IMR-90 (cell line): Measurements from ENCODE around the gene ENTPD7. TPM values are rescaled to one million over a fixed set of nuclear protein-coding genes. Genes with fewer than 3 reads are reported as not detected.

ENCODE experiments used
- ATAC-seq: fragments of 200-7000 bp; cut with Tn5 transposase; 2 replicates; pipeline ENCODE4 v1.9.1; 2020; ENCODE audit warnings: low read depth, mild to moderate bottlenecking, moderate library complexity
- BruUV-seq: library from RNA; stranded (reverse); fragments of 400-500 nt; replicated peaks from 2 replicates; lab custom pipeline; 2021; lab: Mats Ljungman, UMichigan
- CTCF ChIA-PET: fragments of 300-600 bp; formaldehyde crosslinking; extraction: SDS; loops from one replicate; lab custom pipeline; 2021; ENCODE audit warnings: antibody characterized with exemption; lab: Yijun Ruan, JAX
- POLR2A ChIA-PET: fragments of 300-600 bp; sonication (Branson Sonifier 250); formaldehyde crosslinking; loops from one replicate; lab custom pipeline; 2022; ENCODE audit warnings: antibody characterized with exemption; ENCODE audit not compliant: unreplicated experiment; lab: Charles Lee
- DNase-seq: peaks from one replicate; pipeline ENCODE4 v3.0.0; 2013
- H2AFZ ChIP-seq: replicated peaks from 2 replicates; pipeline ENCODE3; 2013; ENCODE audit warnings: low read length, mild to moderate bottlenecking; ENCODE audit not compliant: poor library complexity
- H2AK5ac ChIP-seq: 2 replicates; pipeline ENCODE4 v1.6.1; 2013; ENCODE audit warnings: low read depth, low read length, inconsistent platforms
- H2AK9ac ChIP-seq: replicated peaks from 2 replicates; pipeline ENCODE3; 2013; ENCODE audit warnings: mild to moderate bottlenecking, low read depth, low read length, moderate library complexity; ENCODE audit not compliant: poor library complexity
- H2BK120ac ChIP-seq: 2 replicates; pipeline ENCODE4 v1.6.1; 2013; ENCODE audit warnings: low read depth, low read length, inconsistent platforms
- H2BK15ac ChIP-seq: 3 replicates; pipeline ENCODE4 v1.6.1; 2013; ENCODE audit warnings: low read depth, low read length, inconsistent platforms
- H2BK20ac ChIP-seq: 2 replicates; pipeline ENCODE4 v1.6.1; 2013; ENCODE audit warnings: low read depth, mild to moderate bottlenecking, inconsistent platforms, low read length, moderate library complexity
- H2BK5ac ChIP-seq: 2 replicates; pipeline ENCODE4 v1.6.1; 2013; ENCODE audit warnings: mild to moderate bottlenecking, low read depth, low read length, inconsistent platforms; ENCODE audit not compliant: poor library complexity, severe bottlenecking
- H3K14ac ChIP-seq: replicated peaks from 2 replicates; pipeline ENCODE4 v1.6.1; 2013; ENCODE audit warnings: low read depth, low read length, inconsistent platforms
- H3K18ac ChIP-seq: 2 replicates; pipeline ENCODE4 v1.6.1; 2013; ENCODE audit warnings: low read depth, low read length, control low read depth
- H3K23ac ChIP-seq: 2 replicates; pipeline ENCODE4 v1.6.1; 2013; ENCODE audit warnings: low read depth, low read length, inconsistent platforms
- H3K27ac ChIP-seq: 2 replicates; pipeline ENCODE4 v1.5.1; 2013; ENCODE audit warnings: mild to moderate bottlenecking, control low read depth, low read length; ENCODE audit not compliant: insufficient read depth
- H3K27me3 ChIP-seq: 2 replicates; pipeline ENCODE4 v1.6.1; 2013; ENCODE audit warnings: low read length; ENCODE audit not compliant: control insufficient read depth, insufficient read depth
- H3K36me3 ChIP-seq: 2 replicates; pipeline ENCODE4 v1.6.1; 2013; ENCODE audit warnings: low read length, mixed read lengths; ENCODE audit not compliant: control insufficient read depth, insufficient read depth
- H3K4ac ChIP-seq: 2 replicates; pipeline ENCODE4 v1.6.1; 2013; ENCODE audit warnings: low read depth, low read length, inconsistent platforms
- H3K4me1 ChIP-seq: 2 replicates; pipeline ENCODE4 v1.6.1; 2013; ENCODE audit warnings: low read length, mixed read lengths; ENCODE audit not compliant: control insufficient read depth, insufficient read depth
- H3K4me2 ChIP-seq: 2 replicates; pipeline ENCODE4 v1.6.1; 2013; ENCODE audit warnings: low read depth, mild to moderate bottlenecking, control low read depth, low read length, moderate library complexity
- H3K4me3 ChIP-seq: 2 replicates; pipeline ENCODE4 v1.5.1; 2013; ENCODE audit warnings: low read depth, mild to moderate bottlenecking, control low read depth, low read length, moderate library complexity; ENCODE audit not compliant: insufficient read depth
- H3K56ac ChIP-seq: 2 replicates; pipeline ENCODE4 v1.6.1; 2013; ENCODE audit warnings: low read length, inconsistent platforms; ENCODE audit not compliant: insufficient read depth; ENCODE audit errors: extremely low read depth
- H3K79me1 ChIP-seq, 2 experiments: 2 replicates each; pipeline ENCODE4 v1.6.1; 2013; ENCODE audit warnings: low read length in 2 of 2, inconsistent platforms in 1 of 2, low read depth in 1 of 2
- H3K9ac ChIP-seq: 2 replicates; pipeline ENCODE4 v1.6.1; 2013; ENCODE audit warnings: low read depth, low read length, control low read depth
- H3K9me1 ChIP-seq: 2 replicates; pipeline ENCODE4 v1.6.1; 2013; ENCODE audit warnings: low read length, inconsistent platforms; ENCODE audit not compliant: insufficient read depth
- H3K9me3 ChIP-seq: 2 replicates; pipeline ENCODE4 v1.6.1; 2013; ENCODE audit warnings: low read length; ENCODE audit not compliant: control insufficient read depth, insufficient read depth
- H4K20me1 ChIP-seq: 2 replicates; pipeline ENCODE4 v1.6.1; 2013; ENCODE audit warnings: low read length, inconsistent platforms; ENCODE audit not compliant: insufficient read depth
- H4K5ac ChIP-seq: 2 replicates; pipeline ENCODE4 v1.6.1; 2013; ENCODE audit warnings: mild to moderate bottlenecking, low read depth, low read length, control low read depth
- H4K8ac ChIP-seq, 2 experiments: 2 replicates each; pipeline ENCODE4 v1.6.1; 2013; ENCODE audit warnings: low read depth in 2 of 2, low read length in 2 of 2, control low read depth in 1 of 2, inconsistent platforms in 1 of 2
- H4K91ac ChIP-seq: 2 replicates; pipeline ENCODE4 v1.6.1; 2013; ENCODE audit warnings: low read depth, low read length, inconsistent platforms; ENCODE audit not compliant: insufficient read depth
- BHLHE40 ChIP-seq: fragments of 150-350 bp; IDR thresholded peaks from 2 replicates; pipeline ENCODE4 v1.6.1; 2016; ENCODE audit warnings: mild to moderate bottlenecking, low read depth, low read length
- FOS ChIP-seq: fragments of 150-350 bp; IDR thresholded peaks from 2 replicates; pipeline ENCODE4 v1.6.1; 2016; ENCODE audit warnings: low read depth, low read length
- MAZ ChIP-seq: IDR thresholded peaks from 2 replicates; pipeline ENCODE4 v1.6.1; 2012; ENCODE audit warnings: low read depth, mild to moderate bottlenecking, low read length, improper control_type of control experiment, moderate library complexity, borderline replicate concordance
- POLR2A ChIP-seq: IDR thresholded peaks from 2 replicates; pipeline ENCODE4 v1.6.1; 2012; ENCODE audit warnings: mild to moderate bottlenecking, low read depth, low read length
- RCOR1 ChIP-seq: IDR thresholded peaks from 2 replicates; pipeline ENCODE4 v1.6.1; 2012; ENCODE audit warnings: mild to moderate bottlenecking, low read length, improper control_type of control experiment; ENCODE audit not compliant: insufficient replicate concordance
- RFX5 ChIP-seq: IDR thresholded peaks from 2 replicates; pipeline ENCODE4 v1.8.0; 2012; ENCODE audit warnings: low read depth, mild to moderate bottlenecking, low read length, moderate library complexity
- SMC3 ChIP-seq: fragments of 150-350 bp; IDR thresholded peaks from 2 replicates; pipeline ENCODE4 v1.6.1; 2016; ENCODE audit warnings: low read depth, mild to moderate bottlenecking, antibody characterized with exemption, low read length, moderate library complexity
- WGBS, 2 experiments: methylation state at CpG; one replicate each; pipeline versions ENCODE4 v1.1.5 to v1.1.7; 2013; ENCODE audit warnings: missing lambda C conversion rate in 2 of 2; ENCODE audit not compliant: insufficient read length in 1 of 2; ENCODE audit errors: extremely low coverage in 2 of 2; 5-methylcytosine and 5-hydroxymethylcytosine counted together
- dilution Hi-C: fragments of 300-500 bp; cut with HindIII; formaldehyde crosslinking; loops from one replicate; pipeline ENCODE4 v1.14.3; 2018; ENCODE audit warnings: low sequenced_read_pairs; ENCODE audit not compliant: unreplicated experiment
- in situ Hi-C: fragments of 300-500 bp; cut with MboI; formaldehyde crosslinking; loops from 3 replicates; pipeline ENCODE4 v1.14.3; 2019; ENCODE audit warnings: low sequenced_read_pairs, inconsistent platforms, mixed read lengths
- intact Hi-C: fragments of 100-400 bp; cut with micrococcal nuclease; formaldehyde crosslinking; loops from 2 replicates; pipeline ENCODE4 v1.10.0; 2022
- polyA plus RNA-seq, 3 experiments: library from polyadenylated mRNA; depleted of rRNA; stranded (reverse); fragments of >200 nt; gene quantifications; 2 replicates each; pipeline ENCODE4 v1.2.3, GENCODE V29; 2012; ENCODE audit warnings: low replicate concordance in 1 of 3
- total RNA-seq: library from RNA; depleted of rRNA; stranded (reverse); fragments of >200 nt; gene quantifications from 2 replicates; pipeline ENCODE4 v1.2.3, GENCODE V29; 2012
- TF ChIP-seq, protein P1 (sequence below): fragments of 150-350 bp; IDR thresholded peaks from 2 replicates; pipeline ENCODE4 v1.6.1; 2016; ENCODE audit warnings: low read depth, mild to moderate bottlenecking, low read length, moderate library complexity, borderline replicate concordance

Gene ENTPD7
- total and polyA plus RNA-seq, 2 of the 4 experiments (the other 2 are of a cell fraction), result 8.0 to 23.3 TPM

DNA sequence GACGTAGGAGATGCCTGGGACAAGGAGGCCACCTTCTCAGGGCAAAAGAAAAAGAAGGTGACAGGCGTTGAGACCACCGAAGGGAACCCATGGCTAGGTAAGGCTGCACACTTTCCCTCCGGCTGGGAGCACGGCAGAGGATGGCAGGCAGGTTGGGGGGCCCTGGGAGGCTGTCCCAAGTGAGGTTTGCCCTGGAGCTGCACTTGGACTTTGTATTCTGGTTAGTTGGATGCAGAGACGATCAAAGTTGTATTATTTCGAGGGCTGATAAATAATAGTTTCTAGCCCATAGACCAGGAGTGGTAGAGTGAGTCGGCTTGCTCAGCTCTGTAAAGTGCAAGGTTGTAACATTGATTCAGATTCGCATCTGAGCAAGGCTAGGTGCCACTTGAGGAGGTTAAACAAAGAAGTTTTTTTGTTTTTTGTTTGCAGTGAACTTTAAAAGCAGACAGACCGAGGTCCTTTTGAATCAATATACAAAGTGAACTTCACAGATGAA lies 608 bp downstream of the ENTPD7 start:
- peak overlapping the region; percentile 28; the same call in 1 of the 2 replicates for H4K5ac ChIP-seq
- H3K56ac ChIP-seq, result peak overlapping the region; percentile 58
- DNase-seq (no peak), ATAC-seq (no peak)
- H2AK5ac ChIP-seq, result peak overlapping the region; percentile 68; the same call in 1 of the 2 replicates
- H3K27ac ChIP-seq, result peak overlapping the region; percentile 69
- H3K9me3 ChIP-seq, result no peaks in the 10 kb centered on the region
- peaks cover 16 to 38% of the 10 kb centered on the region in 2 experiments for H3K79me1 ChIP-seq
- POLR2A ChIA-PET, result no interaction called here
- peak overlapping the region; percentile 65; the same call in 1 of the 2 replicates for H4K91ac ChIP-seq
- H4K20me1 ChIP-seq, result no peaks in the 10 kb centered on the region; the same call in 1 of the 2 replicates
- peak overlapping the region; percentile 89 for H3K4ac ChIP-seq
- H3K9ac ChIP-seq, result peak overlapping the region; percentile 91
- TF ChIP-seq BHLHE40 (no peak), RFX5 (no peak), POLR2A (no peak), FOS (no peak), SMC3 (no peak), RCOR1 (no peak), MAZ (no peak)
- TF ChIP-seq, protein P1, sequence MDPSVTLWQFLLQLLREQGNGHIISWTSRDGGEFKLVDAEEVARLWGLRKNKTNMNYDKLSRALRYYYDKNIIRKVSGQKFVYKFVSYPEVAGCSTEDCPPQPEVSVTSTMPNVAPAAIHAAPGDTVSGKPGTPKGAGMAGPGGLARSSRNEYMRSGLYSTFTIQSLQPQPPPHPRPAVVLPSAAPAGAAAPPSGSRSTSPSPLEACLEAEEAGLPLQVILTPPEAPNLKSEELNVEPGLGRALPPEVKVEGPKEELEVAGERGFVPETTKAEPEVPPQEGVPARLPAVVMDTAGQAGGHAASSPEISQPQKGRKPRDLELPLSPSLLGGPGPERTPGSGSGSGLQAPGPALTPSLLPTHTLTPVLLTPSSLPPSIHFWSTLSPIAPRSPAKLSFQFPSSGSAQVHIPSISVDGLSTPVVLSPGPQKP, result no peak
- peak overlapping the region; percentile 79 for H3K4me3 ChIP-seq
- H3K27me3 ChIP-seq, result no peaks in the 10 kb centered on the region
- H2BK5ac ChIP-seq, result peak overlapping the region; percentile 47
- peaks cover 8% of the 10 kb centered on the region for H3K36me3 ChIP-seq
- CTCF ChIA-PET, result no interaction called here
- intact Hi-C loops (loop anchor here (1.0 to 5.0 kb wide), 2 partner anchors 29 to 38 kb away; partner anchors contain the start of gene SLC25A28), in situ Hi-C loops (no loop called here), dilution Hi-C loops (no loop called here)
- peaks cover 5% of the 10 kb centered on the region; the same call in 1 of the 2 replicates for H3K4me1 ChIP-seq
- no peak overlapping the region for H2BK120ac ChIP-seq
- peak overlapping the region; percentile 29 for H3K18ac ChIP-seq
- 11% methylated on average over 9 of the region's 10 CpGs; no CpG with 5 or more reads in 1 of the 2 experiments for WGBS, 2 experiments
- no peak overlapping the region for H2BK20ac ChIP-seq
- H3K23ac ChIP-seq, result peak overlapping the region; percentile 89; the same call in 1 of the 2 replicates
- peak overlapping the region; percentile 97 for H3K4me2 ChIP-seq
- H2AFZ ChIP-seq, result peak overlapping the region; percentile 94
- H3K14ac ChIP-seq, result peak overlapping the region; percentile 77
- peak overlapping the region; percentile 89 for H2AK9ac ChIP-seq
- peak overlapping the region; percentile 61 to 84; a peak in 3 of 4 replicates for H4K8ac ChIP-seq
- peaks cover 13% of the 10 kb centered on the region; the same call in 1 of the 2 replicates for H3K9me1 ChIP-seq
- BruUV-seq, result no TSS peak
- peak overlapping the region; percentile 19; the same call in 1 of the 3 replicates for H2BK15ac ChIP-seq
